ENCODE data around the gene CALHM5.
"Not testable (repeated sequence)": the region's sequence is repeated elsewhere in the genome, so short reads cannot be mapped to it uniquely, and the experiment has no call there.

Gene CALHM5

GRCh38 chr6:116482780-116483179 lies 28.7 kb upstream of the CALHM5 start:
- DNase-seq (ENCODE audit: insufficient read length) (no peak), FAIRE-seq (no peak)
- TF ChIP-seq TAF1 (IDR thresholded peaks at IDR 0.05; ENCODE audit: borderline replicate concordance, low read depth, low read length) (no peak), POLR2AphosphoS5 (IDR thresholded peaks at IDR 0.05; ENCODE audit: low read depth, low read length) (no peak), POLR2A (IDR thresholded peaks at IDR 0.05; ENCODE audit: low read depth, low read length) (no peak)

DNA sequence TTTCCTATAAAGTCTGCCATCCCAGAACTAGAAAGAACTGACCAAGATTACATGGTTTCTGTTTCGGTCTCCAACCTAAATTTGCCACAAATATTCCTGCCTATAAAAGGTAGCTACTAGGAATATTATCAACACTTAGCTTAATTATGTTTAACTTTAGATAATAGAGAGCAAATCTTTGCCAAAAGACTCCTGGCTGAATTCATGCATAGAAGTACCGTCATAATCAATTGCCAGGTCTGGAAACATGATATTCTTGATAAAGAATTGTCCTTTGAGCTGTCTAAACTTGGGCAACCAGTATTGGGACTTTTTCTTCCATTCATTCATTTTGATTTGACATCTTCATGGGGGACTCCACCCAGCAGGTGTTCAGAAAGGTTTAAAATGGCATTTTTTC lies 27.8 kb upstream of the CALHM5 start:
- TF ChIP-seq TAF1 (IDR thresholded peaks at IDR 0.05; ENCODE audit: borderline replicate concordance, low read depth, low read length): no peak
- no peak for TF ChIP-seq POLR2A (IDR thresholded peaks at IDR 0.05; ENCODE audit: low read depth, low read length)
- TF ChIP-seq POLR2AphosphoS5 (IDR thresholded peaks at IDR 0.05; ENCODE audit: low read depth, low read length): no peak
- FAIRE-seq (no peak), DNase-seq (ENCODE audit: insufficient read length) (no peak)

DNA sequence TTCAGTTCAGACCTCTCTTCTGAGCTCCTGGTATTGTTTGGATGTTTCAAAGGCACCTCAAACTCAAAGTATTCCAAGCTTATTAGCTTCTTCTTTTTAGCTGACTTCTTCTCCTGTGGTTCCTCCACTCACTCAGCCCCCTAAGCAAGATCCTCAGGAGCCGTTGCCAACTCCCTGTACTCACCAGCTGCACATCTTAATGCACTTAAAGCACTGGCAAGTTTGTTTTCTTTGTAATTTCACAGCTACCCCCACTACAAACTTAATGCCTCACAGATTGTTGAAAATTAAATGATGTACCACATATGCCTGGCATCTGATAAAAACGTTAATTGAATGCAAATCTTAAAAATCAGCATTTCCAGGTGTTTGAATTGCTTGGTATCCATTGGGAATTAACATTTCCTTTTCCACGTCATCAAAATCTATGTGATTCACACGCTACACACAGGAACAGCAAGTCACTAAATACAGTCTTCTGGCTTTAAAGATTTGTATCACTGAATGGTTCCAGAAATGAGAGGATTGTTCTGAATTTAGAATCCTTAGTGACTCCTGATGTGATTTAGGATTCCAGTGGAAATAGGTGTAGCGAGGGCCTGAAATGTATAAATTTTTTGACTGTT lies 25.8 kb upstream of the CALHM5 start:
- no peak for FAIRE-seq
- TF ChIP-seq TAF1 (IDR thresholded peaks at IDR 0.05; ENCODE audit: borderline replicate concordance, low read depth, low read length) (no peak), POLR2A (IDR thresholded peaks at IDR 0.05; ENCODE audit: low read depth, low read length) (no peak), POLR2AphosphoS5 (IDR thresholded peaks at IDR 0.05; ENCODE audit: low read depth, low read length) (no peak)
- DNase-seq (ENCODE audit: insufficient read length): no peak

- DNase-seq (ENCODE audit: insufficient read length): no peak
- no peak for FAIRE-seq
- TF ChIP-seq TAF1 (IDR thresholded peaks at IDR 0.05; ENCODE audit: borderline replicate concordance, low read depth, low read length) (no peak), POLR2A (IDR thresholded peaks at IDR 0.05; ENCODE audit: low read depth, low read length) (no peak)
Observed at GRCh38 chr6:116491610-116492330, 19.7 kb upstream of the CALHM5 start.

DNA sequence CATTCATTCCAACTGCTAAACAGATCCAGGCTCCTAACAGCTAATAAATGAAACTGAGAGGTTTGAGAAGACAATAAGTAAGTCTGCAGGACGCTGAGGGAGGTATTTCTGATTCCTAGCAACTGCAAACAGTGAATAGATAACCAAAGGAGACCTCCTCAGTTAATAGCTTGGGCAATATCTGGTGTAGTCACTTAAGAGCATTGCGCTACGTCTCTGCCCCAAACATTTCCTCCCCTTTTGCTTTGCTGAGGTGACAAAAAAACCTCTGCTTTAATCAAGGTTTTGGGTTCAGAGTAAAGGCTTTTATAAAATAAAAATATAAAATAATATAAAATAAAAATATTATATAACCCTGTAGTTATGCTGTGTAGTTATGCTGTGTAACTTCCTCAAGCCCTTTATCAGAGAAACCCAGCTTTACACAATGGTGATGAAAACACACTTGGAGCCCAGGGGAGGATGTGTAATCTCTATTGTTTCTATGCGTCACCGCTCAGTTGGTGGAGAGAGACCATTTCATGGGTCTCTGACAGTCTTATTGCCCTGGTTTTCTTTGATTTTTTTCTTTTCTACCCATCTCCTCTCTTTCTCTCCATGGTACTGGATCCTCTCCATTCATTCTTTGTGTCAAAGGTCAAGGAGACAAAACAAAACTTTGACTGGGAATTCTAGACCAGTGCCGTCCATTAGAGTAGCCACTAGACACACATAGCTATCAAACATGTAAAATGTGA lies 18.9 kb upstream of the CALHM5 start:
- DNase-seq (ENCODE audit: insufficient read length) (no peak), FAIRE-seq (no peak)
- TF ChIP-seq POLR2AphosphoS5 (IDR thresholded peaks at IDR 0.05; ENCODE audit: low read depth, low read length): no peak
- TF ChIP-seq POLR2A (IDR thresholded peaks at IDR 0.05; ENCODE audit: low read depth, low read length): no peak
- no peak for TF ChIP-seq TAF1 (IDR thresholded peaks at IDR 0.05; ENCODE audit: borderline replicate concordance, low read depth, low read length)

DNA sequence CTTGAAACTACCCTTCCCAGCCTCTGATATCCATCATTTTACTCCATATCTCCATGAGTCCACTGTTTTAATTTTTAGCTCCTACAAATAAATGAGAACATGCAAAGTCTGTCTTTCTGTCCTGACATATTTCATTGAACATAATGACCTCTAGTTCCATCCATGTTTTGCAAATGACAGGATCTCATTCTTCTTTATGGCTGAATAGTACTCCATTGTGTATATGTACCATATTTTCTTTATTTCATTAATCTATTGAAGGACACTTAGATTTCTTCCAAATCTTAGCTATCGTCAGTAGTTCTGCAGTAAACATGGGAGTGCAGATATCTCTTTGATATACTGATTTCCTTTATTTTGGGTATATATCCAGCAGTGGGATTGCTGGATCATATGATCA lies 16.3 kb upstream of the CALHM5 start:
- DNase-seq (ENCODE audit: insufficient read length); FAIRE-seq: not testable (repeated sequence)

GRCh38 chr6:116497113-116497676 lies 14.2 kb upstream of the CALHM5 start:
- FAIRE-seq: no peak
- no peak for DNase-seq (ENCODE audit: insufficient read length)
- TF ChIP-seq TAF1 (IDR thresholded peaks at IDR 0.05; ENCODE audit: borderline replicate concordance, low read depth, low read length) (no peak), POLR2AphosphoS5 (IDR thresholded peaks at IDR 0.05; ENCODE audit: low read depth, low read length) (no peak), POLR2A (IDR thresholded peaks at IDR 0.05; ENCODE audit: low read depth, low read length) (no peak)

DNA sequence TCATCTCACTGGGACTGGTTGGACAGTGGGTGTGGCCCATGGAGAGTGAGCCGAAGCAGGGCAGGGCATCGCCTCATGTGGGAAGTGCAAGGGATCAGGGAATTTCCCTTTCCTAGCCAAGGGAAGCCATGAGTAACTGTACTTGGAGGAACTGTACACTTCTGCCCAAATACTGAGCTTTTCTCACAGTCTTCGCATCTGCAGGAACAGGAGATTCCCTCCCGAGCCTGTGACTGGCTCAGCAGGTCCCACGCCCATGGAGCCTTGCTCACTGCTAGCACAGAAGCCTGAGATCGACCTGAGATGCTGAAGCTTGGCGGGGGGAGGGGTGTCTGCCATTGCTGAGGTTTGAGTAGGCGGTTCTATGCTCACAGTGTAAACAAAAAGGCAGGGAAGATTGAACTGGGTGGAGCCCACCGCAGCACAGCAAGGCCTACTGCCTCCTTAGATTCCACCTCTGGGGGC lies 10.4 kb upstream of the CALHM5 start:
- TF ChIP-seq POLR2A (IDR thresholded peaks at IDR 0.05; ENCODE audit: low read depth, low read length): no peak
- TF ChIP-seq TAF1 (IDR thresholded peaks at IDR 0.05; ENCODE audit: borderline replicate concordance, low read depth, low read length): no peak
- TF ChIP-seq POLR2AphosphoS5 (IDR thresholded peaks at IDR 0.05; ENCODE audit: low read depth, low read length): no peak
- DNase-seq (ENCODE audit: insufficient read length) (no peak), FAIRE-seq (no peak)

GRCh38 chr6:116507324-116507723 lies 4.1 kb upstream of the CALHM5 start:
- no peak for FAIRE-seq
- DNase-seq (ENCODE audit: insufficient read length): no peak
- TF ChIP-seq POLR2A (IDR thresholded peaks at IDR 0.05; ENCODE audit: low read depth, low read length) (no peak), POLR2AphosphoS5 (IDR thresholded peaks at IDR 0.05; ENCODE audit: low read depth, low read length) (no peak), TAF1 (IDR thresholded peaks at IDR 0.05; ENCODE audit: borderline replicate concordance, low read depth, low read length) (no peak)

- TF ChIP-seq TAF1 (IDR thresholded peaks at IDR 0.05; ENCODE audit: borderline replicate concordance, low read depth, low read length) (no peak), POLR2A (IDR thresholded peaks at IDR 0.05; ENCODE audit: low read depth, low read length) (no peak), POLR2AphosphoS5 (IDR thresholded peaks at IDR 0.05; ENCODE audit: low read depth, low read length) (no peak)
- DNase-seq (ENCODE audit: insufficient read length) (no peak), FAIRE-seq (no peak)
Observed at GRCh38 chr6:116508527-116508926, 2.9 kb upstream of the CALHM5 start.

GRCh38 chr6:116512111-116512559 lies 696 bp downstream of the CALHM5 start:
- FAIRE-seq: peak; percentile 64
- TF ChIP-seq POLR2AphosphoS5 (IDR thresholded peaks at IDR 0.05; ENCODE audit: low read depth, low read length) (no peak), POLR2A (IDR thresholded peaks at IDR 0.05; ENCODE audit: low read depth, low read length) (no peak), TAF1 (IDR thresholded peaks at IDR 0.05; ENCODE audit: borderline replicate concordance, low read depth, low read length) (no peak)
- no peak for DNase-seq (ENCODE audit: insufficient read length)
